Smooth muscle cell (in vitro differentiated cells): Measurements from ENCODE around the gene HACL1. TPM values are rescaled to one million over a fixed set of nuclear protein-coding genes. Genes with fewer than 3 reads are reported as not detected.

Experiments used
- DNase-seq: peaks from one replicate; lab custom pipeline; 2025; ENCODE audit not compliant: unreplicated experiment; lab: John Stamatoyannopoulos, UW
- H2AFZ ChIP-seq: fragments of 200-600 bp; sonication (generic); 2 replicates; pipeline ENCODE4 v1.6.0; 2016; ENCODE audit warnings: antibody characterized with exemption, low read depth, mild to moderate bottlenecking
- H3F3A ChIP-seq: fragments of 200-600 bp; sonication (generic); 2 replicates; pipeline ENCODE4 v1.6.0; 2017; ENCODE audit warnings: antibody characterized with exemption, low read depth
- H3K27ac ChIP-seq: fragments of 200-600 bp; sonication (generic); 2 replicates; pipeline ENCODE4 v1.5.1; 2016; ENCODE audit warnings: low read depth, mild to moderate bottlenecking
- H3K27me3 ChIP-seq: fragments of 200-600 bp; sonication (generic); 2 replicates; pipeline ENCODE4 v1.6.1; 2016; ENCODE audit warnings: low read depth, mild to moderate bottlenecking
- H3K36me3 ChIP-seq: fragments of 200-600 bp; sonication (generic); 2 replicates; pipeline ENCODE4 v1.5.1; 2016; ENCODE audit warnings: low read depth
- H3K4me1 ChIP-seq: fragments of 200-600 bp; sonication (generic); 2 replicates; pipeline ENCODE4 v1.5.1; 2016; ENCODE audit warnings: low read depth
- H3K4me2 ChIP-seq: fragments of 200-600 bp; sonication (generic); 2 replicates; pipeline ENCODE4 v1.6.0; 2016; ENCODE audit warnings: mild to moderate bottlenecking
- H3K4me3 ChIP-seq: fragments of 200-600 bp; sonication (generic); 2 replicates; pipeline ENCODE4 v1.5.1; 2016; ENCODE audit warnings: mild to moderate bottlenecking
- H3K79me2 ChIP-seq: fragments of 200-600 bp; sonication (generic); 2 replicates; pipeline ENCODE4 v1.6.0; 2016; ENCODE audit warnings: low read depth, mild to moderate bottlenecking
- H3K9ac ChIP-seq: fragments of 200-600 bp; sonication (generic); 2 replicates; pipeline ENCODE4 v1.6.0; 2016; ENCODE audit warnings: low read depth
- H3K9me3 ChIP-seq: fragments of 200-600 bp; sonication (generic); replicated peaks from 2 replicates; pipeline ENCODE4 v1.5.1; 2016; ENCODE audit warnings: low read depth
- H4K20me1 ChIP-seq: fragments of 200-600 bp; sonication (generic); 2 replicates; pipeline ENCODE4 v1.6.0; 2016; ENCODE audit warnings: low read depth
- WGBS: methylation state at CpG from one replicate; pipeline ENCODE4 v1.1.7; 2016; ENCODE audit warnings: low lambda C conversion rate; 5-methylcytosine and 5-hydroxymethylcytosine counted together
- polyA plus RNA-seq: library from polyadenylated mRNA; unstranded; fragments of >200 nt; fragmentation: Nextera tagmentation; extraction: Ambion mirVana; gene quantifications from 2 replicates; pipeline ENCODE4 v1.2.1, GENCODE V29; 2016
- total RNA-seq: library from RNA; depleted of rRNA; stranded (reverse); fragments of >200 nt; gene quantifications from 2 replicates; pipeline ENCODE4 v1.2.3, GENCODE V29; 2014
- TF ChIP-seq, protein P1 (sequence below): fragments of 200-600 bp; sonication (generic); IDR thresholded peaks from 2 replicates; pipeline ENCODE4 v1.5.1; 2017; ENCODE audit warnings: borderline replicate concordance, mild to moderate bottlenecking, antibody characterized with exemption; ENCODE audit not compliant: insufficient read depth, poor library complexity, severe bottlenecking

The HACL1 gene
- total and polyA plus RNA-seq, 2 experiments from 2014 or later, result 11.8 to 13.0 TPM

- no peak overlapping the region for H3K9ac ChIP-seq
- DNase-seq, result no peak
- H3F3A ChIP-seq, result no peaks in the 10 kb centered on the region
- TF ChIP-seq, protein P1, sequence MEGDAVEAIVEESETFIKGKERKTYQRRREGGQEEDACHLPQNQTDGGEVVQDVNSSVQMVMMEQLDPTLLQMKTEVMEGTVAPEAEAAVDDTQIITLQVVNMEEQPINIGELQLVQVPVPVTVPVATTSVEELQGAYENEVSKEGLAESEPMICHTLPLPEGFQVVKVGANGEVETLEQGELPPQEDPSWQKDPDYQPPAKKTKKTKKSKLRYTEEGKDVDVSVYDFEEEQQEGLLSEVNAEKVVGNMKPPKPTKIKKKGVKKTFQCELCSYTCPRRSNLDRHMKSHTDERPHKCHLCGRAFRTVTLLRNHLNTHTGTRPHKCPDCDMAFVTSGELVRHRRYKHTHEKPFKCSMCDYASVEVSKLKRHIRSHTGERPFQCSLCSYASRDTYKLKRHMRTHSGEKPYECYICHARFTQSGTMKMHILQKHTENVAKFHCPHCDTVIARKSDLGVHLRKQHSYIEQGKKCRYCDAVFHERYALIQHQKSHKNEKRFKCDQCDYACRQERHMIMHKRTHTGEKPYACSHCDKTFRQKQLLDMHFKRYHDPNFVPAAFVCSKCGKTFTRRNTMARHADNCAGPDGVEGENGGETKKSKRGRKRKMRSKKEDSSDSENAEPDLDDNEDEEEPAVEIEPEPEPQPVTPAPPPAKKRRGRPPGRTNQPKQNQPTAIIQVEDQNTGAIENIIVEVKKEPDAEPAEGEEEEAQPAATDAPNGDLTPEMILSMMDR, result no peak
- no peaks in the 10 kb centered on the region for H3K27me3 ChIP-seq
- H2AFZ ChIP-seq, result no peak overlapping the region
- no peaks in the 10 kb centered on the region for H4K20me1 ChIP-seq
- no peak overlapping the region for H3K4me3 ChIP-seq
- H3K79me2 ChIP-seq, result no peaks in the 10 kb centered on the region
- WGBS, result 100% methylated on average over 3 of the region's 3 CpGs
- peaks cover 7% of the 10 kb centered on the region for H3K36me3 ChIP-seq
- no peaks in the 10 kb centered on the region for H3K4me1 ChIP-seq
- H3K27ac ChIP-seq, result no peak overlapping the region
- H3K4me2 ChIP-seq, result no peak overlapping the region
- H3K9me3 ChIP-seq, result no peaks in the 10 kb centered on the region
Observed at GRCh38 chr3:15591242-15591641, 10.1 kb downstream of the HACL1 start.

GRCh38 chr3:15585111-15585845 lies 16.1 kb downstream of the HACL1 start:
- DNase-seq, result no peak
- H2AFZ ChIP-seq, result no peak overlapping the region
- H3K79me2 ChIP-seq, result no peaks in the 10 kb centered on the region
- H3K9me3 ChIP-seq, result no peaks in the 10 kb centered on the region
- H3K36me3 ChIP-seq, result peaks cover 19% of the 10 kb centered on the region
- no peak overlapping the region for H3K27ac ChIP-seq
- WGBS, result 96% methylated on average over 6 of the region's 6 CpGs
- no peaks in the 10 kb centered on the region for H4K20me1 ChIP-seq
- no peak overlapping the region for H3K4me3 ChIP-seq
- no peak overlapping the region for H3K9ac ChIP-seq
- H3K4me2 ChIP-seq, result no peak overlapping the region
- no peaks in the 10 kb centered on the region for H3K27me3 ChIP-seq
- H3F3A ChIP-seq, result no peaks in the 10 kb centered on the region
- no peaks in the 10 kb centered on the region for H3K4me1 ChIP-seq
- TF ChIP-seq, protein P1, result no peak

DNA sequence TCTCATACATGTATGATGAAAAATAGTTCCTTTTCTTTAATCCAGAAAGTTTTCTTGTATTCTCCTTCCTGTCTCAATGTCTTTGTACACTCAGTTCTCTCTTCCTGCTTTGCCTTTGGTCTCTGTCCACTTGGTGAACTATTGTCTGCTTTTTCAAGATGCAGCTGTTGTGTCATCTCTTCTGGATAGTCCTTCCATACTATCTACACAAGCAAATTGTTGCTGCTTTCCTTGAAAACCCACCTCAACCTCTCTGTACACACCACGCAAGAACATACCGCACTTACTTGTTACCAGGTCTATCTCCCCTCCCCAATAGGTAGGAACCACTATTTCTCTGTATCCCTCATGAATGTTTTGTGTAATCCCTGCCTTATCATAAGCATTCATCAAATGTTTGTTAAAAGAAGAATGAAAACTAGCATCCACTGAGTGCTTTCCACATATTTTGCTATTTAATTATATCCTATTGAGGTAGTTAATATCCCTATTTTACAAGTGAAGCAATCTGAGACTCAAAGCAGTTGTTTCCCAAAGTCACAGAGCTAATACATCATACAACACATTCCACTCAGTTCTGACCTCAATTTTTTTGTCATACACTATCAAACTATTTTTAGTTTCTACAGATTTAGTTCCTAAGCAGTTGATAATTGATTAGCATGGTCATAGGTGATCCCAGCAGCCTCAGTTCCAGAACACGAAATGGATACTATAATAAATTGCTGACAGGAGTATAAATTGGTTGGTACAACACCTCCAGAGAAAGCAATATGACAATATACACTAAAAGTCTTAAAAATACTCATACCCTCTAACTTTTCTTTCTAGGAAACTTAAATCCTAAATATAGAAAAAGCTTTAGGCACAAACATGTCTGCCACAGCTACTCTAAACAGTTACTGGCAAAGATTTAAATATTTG lies 19.6 kb downstream of the HACL1 start:
- no peak overlapping the region for H3K27ac ChIP-seq
- 92% methylated on average over 3 of the region's 3 CpGs for WGBS
- no peak overlapping the region for H3K9ac ChIP-seq
- H2AFZ ChIP-seq, result no peak overlapping the region
- H3F3A ChIP-seq, result no peaks in the 10 kb centered on the region
- no peaks in the 10 kb centered on the region for H3K79me2 ChIP-seq
- peaks cover 16% of the 10 kb centered on the region for H3K36me3 ChIP-seq
- no peak for DNase-seq
- no peak overlapping the region for H3K4me3 ChIP-seq
- TF ChIP-seq, protein P1, result no peak
- H3K9me3 ChIP-seq, result no peaks in the 10 kb centered on the region
- H3K27me3 ChIP-seq, result no peaks in the 10 kb centered on the region
- no peaks in the 10 kb centered on the region for H3K4me1 ChIP-seq
- H3K4me2 ChIP-seq, result no peak overlapping the region
- H4K20me1 ChIP-seq, result no peaks in the 10 kb centered on the region
